GM18858 (cell line): Measurements from ENCODE around the gene NDUFA9.

Source experiments
- ATAC-seq: cut with Tn5 transposase; IDR thresholded peaks from one replicate; pipeline ENCODE4 v1.9.1; 2021; ENCODE audit not compliant: unreplicated experiment

Gene NDUFA9

GRCh38 chr12:4690760-4691159, 41.8 kb downstream of the NDUFA9 start:
- no peak for ATAC-seq
